Panc1 (cell line): ENCODE measurements around the gene CLCN7. TPM values are rescaled to one million over a fixed set of nuclear protein-coding genes. Genes with fewer than 3 reads are reported as not detected.

Experiments used
- ATAC-seq: fragments of 200-7000 bp; cut with Tn5 transposase; 2 replicates; pipeline ENCODE4 v1.9.1; 2020; ENCODE audit warnings: mild to moderate bottlenecking, moderate library complexity
- BruUV-seq: library from RNA; stranded (reverse); fragments of 400-500 nt; replicated peaks from 2 replicates; lab custom pipeline; 2021; lab: Mats Ljungman, UMichigan
- CTCF ChIA-PET: fragments of 300-600 bp; sonication (Branson Sonifier 250); formaldehyde crosslinking; loops from one replicate; lab custom pipeline; 2022; ENCODE audit warnings: antibody characterized with exemption; lab: Charles Lee
- POLR2A ChIA-PET: fragments of 300-600 bp; sonication (Branson Sonifier 250); formaldehyde crosslinking; loops from one replicate; lab custom pipeline; 2022; ENCODE audit warnings: antibody characterized with exemption; lab: Charles Lee
- DNase-seq: peaks from one replicate; pipeline ENCODE4 v3.0.0-alpha.2; 2010; ENCODE audit warnings: low read depth, low spot score
- H3K27ac ChIP-seq: 2 replicates; pipeline ENCODE4 v1.5.1; 2011; ENCODE audit warnings: mild to moderate bottlenecking, low read length, inconsistent platforms
- H3K27me3 ChIP-seq: fragments of 200-500 bp; sonication (Bioruptor generic); 2 replicates; pipeline ENCODE4 v1.6.0; 2014; ENCODE audit warnings: low read length, inconsistent platforms; ENCODE audit not compliant: control insufficient read depth, insufficient read depth
- H3K36me3 ChIP-seq: fragments of 200-500 bp; sonication (Bioruptor generic); 2 replicates; pipeline ENCODE4 v1.5.1; 2014; ENCODE audit warnings: inconsistent platforms, mild to moderate bottlenecking, low read length, moderate library complexity; ENCODE audit not compliant: control insufficient read depth, insufficient read depth
- H3K4me1 ChIP-seq: 2 replicates; pipeline ENCODE4 v1.5.1; 2011; ENCODE audit warnings: inconsistent platforms, mild to moderate bottlenecking, low read length, moderate library complexity; ENCODE audit not compliant: control insufficient read depth, insufficient read depth
- H3K4me3 ChIP-seq, 2 experiments: 2 replicates each; pipeline ENCODE4 v1.5.1; 2011 to 2012; ENCODE audit warnings: low read depth in 2 of 2, low read length in 2 of 2, mild to moderate bottlenecking in 2 of 2, inconsistent platforms in 1 of 2, moderate library complexity in 1 of 2
- H3K9me3 ChIP-seq: fragments of 200-500 bp; sonication (Bioruptor generic); 2 replicates; pipeline ENCODE4 v1.5.1; 2014; ENCODE audit warnings: low read depth, mild to moderate bottlenecking, inconsistent platforms, low read length, moderate library complexity; ENCODE audit not compliant: control insufficient read depth, insufficient read depth
- POLR2AphosphoS5 ChIP-seq: IDR thresholded peaks from 2 replicates; pipeline ENCODE4 v1.6.1; 2012; ENCODE audit warnings: mild to moderate bottlenecking, low read depth, low read length, moderate library complexity
- REST ChIP-seq, 2 experiments: IDR thresholded peaks; 2 replicates each; pipeline ENCODE4 v1.6.1; 2011 to 2012; ENCODE audit warnings: low read depth in 2 of 2, control low read depth in 1 of 2, low read length in 1 of 2, mild to moderate bottlenecking in 1 of 2, moderate library complexity in 1 of 2; ENCODE audit not compliant: insufficient read depth in 1 of 2
- SIN3A ChIP-seq: IDR thresholded peaks from 2 replicates; pipeline ENCODE4 v1.6.1; 2012; ENCODE audit warnings: low read depth, mild to moderate bottlenecking, low read length, moderate library complexity, borderline replicate concordance; ENCODE audit not compliant: insufficient read depth
- TCF7L2 ChIP-seq: IDR thresholded peaks from 2 replicates; pipeline ENCODE4 v1.6.1; 2011; ENCODE audit warnings: mild to moderate bottlenecking, low read depth, low read length, inconsistent platforms
- in situ Hi-C: cut with HindIII; loops from 2 replicates; pipeline ENCODE4 v1.10.0; 2016; ENCODE audit warnings: low sequenced_read_pairs, low pct_unique_long_range_greater_than_20kb
- intact Hi-C: fragments of 100-400 bp; cut with micrococcal nuclease; formaldehyde crosslinking; loops from one replicate; pipeline ENCODE4 v1.10.0; 2022; ENCODE audit not compliant: unreplicated experiment
- total RNA-seq: library from RNA; stranded (reverse); gene quantifications from one replicate; pipeline ENCODE4 v1.2.1, GENCODE V29; 2021; ENCODE audit not compliant: unreplicated experiment
- TF ChIP-seq, protein P1 (sequence below): fragments of 450-650 bp; IDR thresholded peaks from 2 replicates; pipeline ENCODE4 v1.5.1; 2017; ENCODE audit warnings: mild to moderate bottlenecking

The CLCN7 gene
- total RNA-seq, 1 experiment from 2014 or later: 179 TPM

GRCh38 chr16:1433263-1433560 is 41.6 kb downstream of the CLCN7 start:
- H3K4me1 ChIP-seq: no peaks in the 10 kb centered on the region
- no TSS peak for BruUV-seq
- intact Hi-C loops (no loop called here), in situ Hi-C loops (no loop called here)
- H3K4me3 ChIP-seq: no peak overlapping the region
- H3K36me3 ChIP-seq: no peaks in the 10 kb centered on the region
- H3K27me3 ChIP-seq: no peaks in the 10 kb centered on the region
- no peak for ATAC-seq
- TF ChIP-seq REST (IDR thresholded peaks at IDR 0.05; ENCODE audit: insufficient read depth in 1 of 2, low read depth in 2 of 2, low read length in 1 of 2) (no peak), POLR2AphosphoS5 (no peak), TCF7L2 (no peak), SIN3A (no peak)
- ChIA-PET POLR2A (no interaction called here), CTCF (no interaction called here)
- DNase-seq: no peak
- H3K9me3 ChIP-seq: no peaks in the 10 kb centered on the region
- no peak overlapping the region for H3K27ac ChIP-seq

DNA sequence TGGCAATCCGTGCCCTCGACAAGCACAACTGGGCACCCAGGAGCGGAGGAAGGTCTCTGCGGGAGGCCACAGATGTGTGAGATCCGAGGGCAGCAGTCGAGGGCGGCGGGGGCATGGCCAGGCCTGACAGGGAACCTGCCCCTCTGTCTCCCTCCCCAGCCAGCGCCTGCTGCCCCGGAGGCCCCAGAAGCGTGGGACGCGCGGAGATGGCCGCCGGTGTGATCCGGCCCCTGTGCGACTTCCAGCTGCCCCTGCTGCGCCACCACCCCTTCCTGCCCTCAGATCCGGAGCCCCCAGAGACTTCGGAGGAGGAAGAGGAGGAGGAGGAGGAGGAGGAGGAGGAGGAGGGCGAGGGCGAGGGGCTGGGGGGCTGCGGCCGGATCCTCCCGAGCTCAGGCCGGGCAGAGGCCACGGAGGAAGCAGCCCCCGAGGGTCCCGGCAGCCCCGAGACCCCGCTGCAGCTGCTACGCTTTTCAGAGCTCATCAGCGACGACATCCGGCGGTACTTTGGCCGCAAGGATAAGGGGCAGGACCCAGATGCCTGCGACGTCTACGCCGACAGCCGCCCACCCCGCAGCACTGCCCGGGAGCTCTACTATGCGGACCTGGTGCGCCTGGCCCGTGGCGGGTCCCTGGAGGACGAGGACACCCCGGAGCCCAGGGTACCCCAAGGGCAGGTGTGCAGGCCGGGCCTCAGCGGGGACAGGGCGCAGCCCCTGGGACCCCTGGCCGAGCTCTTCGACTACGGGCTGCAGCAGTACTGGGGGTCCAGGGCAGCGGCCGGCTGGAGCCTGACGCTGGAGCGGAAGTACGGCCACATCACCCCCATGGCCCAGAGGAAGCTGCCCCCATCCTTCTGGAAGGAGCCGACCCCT is 42.2 kb downstream of the CLCN7 start:
- ATAC-seq: no peak
- no peak for DNase-seq
- no peaks in the 10 kb centered on the region for H3K36me3 ChIP-seq
- H3K4me3 ChIP-seq: no peak overlapping the region
- ChIA-PET CTCF (no interaction called here), POLR2A (no interaction called here)
- no peaks in the 10 kb centered on the region for H3K27me3 ChIP-seq
- no TSS peak for BruUV-seq
- H3K9me3 ChIP-seq: no peaks in the 10 kb centered on the region
- no peak for TF ChIP-seq SIN3A
- TF ChIP-seq, protein P1, sequence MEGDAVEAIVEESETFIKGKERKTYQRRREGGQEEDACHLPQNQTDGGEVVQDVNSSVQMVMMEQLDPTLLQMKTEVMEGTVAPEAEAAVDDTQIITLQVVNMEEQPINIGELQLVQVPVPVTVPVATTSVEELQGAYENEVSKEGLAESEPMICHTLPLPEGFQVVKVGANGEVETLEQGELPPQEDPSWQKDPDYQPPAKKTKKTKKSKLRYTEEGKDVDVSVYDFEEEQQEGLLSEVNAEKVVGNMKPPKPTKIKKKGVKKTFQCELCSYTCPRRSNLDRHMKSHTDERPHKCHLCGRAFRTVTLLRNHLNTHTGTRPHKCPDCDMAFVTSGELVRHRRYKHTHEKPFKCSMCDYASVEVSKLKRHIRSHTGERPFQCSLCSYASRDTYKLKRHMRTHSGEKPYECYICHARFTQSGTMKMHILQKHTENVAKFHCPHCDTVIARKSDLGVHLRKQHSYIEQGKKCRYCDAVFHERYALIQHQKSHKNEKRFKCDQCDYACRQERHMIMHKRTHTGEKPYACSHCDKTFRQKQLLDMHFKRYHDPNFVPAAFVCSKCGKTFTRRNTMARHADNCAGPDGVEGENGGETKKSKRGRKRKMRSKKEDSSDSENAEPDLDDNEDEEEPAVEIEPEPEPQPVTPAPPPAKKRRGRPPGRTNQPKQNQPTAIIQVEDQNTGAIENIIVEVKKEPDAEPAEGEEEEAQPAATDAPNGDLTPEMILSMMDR: no peak
- no peak for TF ChIP-seq POLR2AphosphoS5
- TF ChIP-seq REST (IDR thresholded peaks at IDR 0.05; ENCODE audit: insufficient read depth in 1 of 2, low read depth in 2 of 2, low read length in 1 of 2): no peak
- no peak for TF ChIP-seq TCF7L2
- in situ Hi-C loops: no loop called here
- intact Hi-C loops: no loop called here
- H3K27ac ChIP-seq: no peak overlapping the region
- no peaks in the 10 kb centered on the region for H3K4me1 ChIP-seq
